ENCODE results near the gene PTPRA. TPM values are rescaled to one million over a fixed set of nuclear protein-coding genes. Genes with fewer than 3 reads are reported as not detected.

The PTPRA gene
- total RNA-seq, 1 experiment from 2014 or later = 47.2 TPM

DNA sequence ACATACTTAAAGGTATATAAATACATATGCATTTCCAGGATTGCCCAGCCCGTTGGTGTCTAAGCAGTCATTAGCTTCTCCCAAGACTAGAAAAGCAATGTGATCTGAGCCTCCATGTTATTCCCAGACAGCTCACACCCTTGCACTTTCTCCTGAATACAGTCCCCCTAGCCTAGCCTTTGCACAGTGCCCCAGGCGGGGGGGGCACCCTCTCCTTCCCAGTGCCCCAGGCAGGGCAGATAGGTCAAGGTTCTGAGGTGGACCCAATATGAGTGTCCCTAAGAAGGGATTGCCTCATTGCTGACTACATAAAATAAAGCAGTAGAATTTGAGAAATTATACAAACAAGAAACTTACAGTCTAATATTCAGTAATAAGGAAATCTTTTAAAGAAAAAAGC is 154.7 kb downstream of the PTPRA start (continued):
- no peak for TF ChIP-seq FOXK1 (CRISPR knock-in tag; IDR thresholded peaks at IDR 0.05)
- TF ChIP-seq FOXP1 (CRISPR knock-in tag; IDR thresholded peaks at IDR 0.05; ENCODE audit: borderline replicate concordance) = no peak
- TF ChIP-seq, protein P1, sequence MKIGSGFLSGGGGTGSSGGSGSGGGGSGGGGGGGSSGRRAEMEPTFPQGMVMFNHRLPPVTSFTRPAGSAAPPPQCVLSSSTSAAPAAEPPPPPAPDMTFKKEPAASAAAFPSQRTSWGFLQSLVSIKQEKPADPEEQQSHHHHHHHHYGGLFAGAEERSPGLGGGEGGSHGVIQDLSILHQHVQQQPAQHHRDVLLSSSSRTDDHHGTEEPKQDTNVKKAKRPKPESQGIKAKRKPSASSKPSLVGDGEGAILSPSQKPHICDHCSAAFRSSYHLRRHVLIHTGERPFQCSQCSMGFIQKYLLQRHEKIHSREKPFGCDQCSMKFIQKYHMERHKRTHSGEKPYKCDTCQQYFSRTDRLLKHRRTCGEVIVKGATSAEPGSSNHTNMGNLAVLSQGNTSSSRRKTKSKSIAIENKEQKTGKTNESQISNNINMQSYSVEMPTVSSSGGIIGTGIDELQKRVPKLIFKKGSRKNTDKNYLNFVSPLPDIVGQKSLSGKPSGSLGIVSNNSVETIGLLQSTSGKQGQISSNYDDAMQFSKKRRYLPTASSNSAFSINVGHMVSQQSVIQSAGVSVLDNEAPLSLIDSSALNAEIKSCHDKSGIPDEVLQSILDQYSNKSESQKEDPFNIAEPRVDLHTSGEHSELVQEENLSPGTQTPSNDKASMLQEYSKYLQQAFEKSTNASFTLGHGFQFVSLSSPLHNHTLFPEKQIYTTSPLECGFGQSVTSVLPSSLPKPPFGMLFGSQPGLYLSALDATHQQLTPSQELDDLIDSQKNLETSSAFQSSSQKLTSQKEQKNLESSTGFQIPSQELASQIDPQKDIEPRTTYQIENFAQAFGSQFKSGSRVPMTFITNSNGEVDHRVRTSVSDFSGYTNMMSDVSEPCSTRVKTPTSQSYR (CRISPR knock-in tag; IDR thresholded peaks at IDR 0.05) = no peak
- TF ChIP-seq EMX1 (CRISPR knock-in tag; IDR thresholded peaks at IDR 0.05) = no peak

DNA sequence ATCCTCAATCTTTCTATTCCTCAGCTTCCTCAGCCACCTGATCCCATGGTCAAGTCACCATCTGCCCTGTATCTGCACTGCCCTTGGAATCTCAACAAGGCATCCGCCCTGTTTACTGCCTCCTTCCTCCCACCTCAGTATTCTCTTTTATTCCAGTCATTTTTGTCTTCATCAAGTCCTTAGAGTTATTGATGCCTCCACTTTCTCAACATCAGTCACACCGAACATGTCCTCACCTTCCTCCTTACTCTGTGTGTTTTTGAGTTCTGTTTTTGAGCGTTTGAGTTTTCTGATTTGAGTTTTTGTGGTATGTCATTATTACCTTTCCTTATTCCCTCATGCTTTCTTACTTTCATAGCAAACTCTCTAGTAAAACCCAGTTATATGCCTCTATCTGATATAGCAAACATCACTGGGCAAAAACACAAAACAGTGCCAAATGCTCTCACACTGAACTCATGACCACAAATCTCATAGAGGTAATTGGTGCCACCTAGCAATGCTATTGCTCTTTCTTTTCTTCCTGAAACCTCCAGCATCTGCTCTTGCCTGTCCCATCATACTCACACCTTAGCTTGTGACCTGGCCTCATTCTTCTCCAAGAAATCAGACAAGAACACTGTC is 158.4 kb downstream of the PTPRA start:
- ChIA-PET POLR2A (no interaction called here), CTCF (no interaction called here)
- H3K27ac Mint-ChIP-seq = no peak overlapping the region
- TF ChIP-seq, protein P2, sequence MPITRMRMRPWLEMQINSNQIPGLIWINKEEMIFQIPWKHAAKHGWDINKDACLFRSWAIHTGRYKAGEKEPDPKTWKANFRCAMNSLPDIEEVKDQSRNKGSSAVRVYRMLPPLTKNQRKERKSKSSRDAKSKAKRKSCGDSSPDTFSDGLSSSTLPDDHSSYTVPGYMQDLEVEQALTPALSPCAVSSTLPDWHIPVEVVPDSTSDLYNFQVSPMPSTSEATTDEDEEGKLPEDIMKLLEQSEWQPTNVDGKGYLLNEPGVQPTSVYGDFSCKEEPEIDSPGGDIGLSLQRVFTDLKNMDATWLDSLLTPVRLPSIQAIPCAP (CRISPR knock-in tag; IDR thresholded peaks at IDR 0.05) = no peak
- no peak for TF ChIP-seq ZBTB21 (CRISPR knock-in tag; IDR thresholded peaks at IDR 0.05; ENCODE audit: borderline replicate concordance)
- H3K4me1 Mint-ChIP-seq = no peaks in the 10 kb centered on the region
- H3K4me3 Mint-ChIP-seq = no peak overlapping the region
- DNase-seq (ENCODE audit: low spot score) (no peak), ATAC-seq (no peak)
- H3K36me3 Mint-ChIP-seq = peaks cover 41% of the 10 kb centered on the region
- no peaks in the 10 kb centered on the region for H3K9me3 Mint-ChIP-seq
- no peaks in the 10 kb centered on the region for H3K27me3 Mint-ChIP-seq (ENCODE audit: low read depth)

DNA sequence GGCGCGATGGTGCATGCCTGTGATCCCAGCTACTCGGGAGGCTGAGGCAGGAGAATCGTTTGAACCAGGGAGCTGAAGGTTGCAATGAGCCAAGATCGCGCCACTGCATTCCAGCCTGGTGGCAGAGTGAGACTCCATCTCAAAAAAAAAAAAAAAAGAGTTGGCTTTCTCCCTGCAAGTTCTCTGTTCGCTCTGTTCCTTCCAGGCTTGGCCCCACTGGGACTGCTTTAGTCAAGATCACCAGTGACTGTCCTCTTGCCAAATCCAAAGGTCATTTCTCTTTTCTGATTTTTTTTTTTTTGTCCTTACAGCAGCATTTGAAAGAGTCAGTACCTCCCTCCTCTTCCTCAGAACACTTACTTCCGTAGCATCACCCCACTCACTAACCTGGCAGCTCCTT is 159.3 kb downstream of the PTPRA start:
- Mint-ChIP-seq H3K4me1 (no peaks in the 10 kb centered on the region), H3K27me3 (ENCODE audit: low read depth) (no peaks in the 10 kb centered on the region), H3K27ac (no peak overlapping the region), H3K36me3 (peaks cover 36% of the 10 kb centered on the region), H3K9me3 (no peaks in the 10 kb centered on the region), H3K4me3 (no peak overlapping the region)
- DNase-seq (ENCODE audit: low spot score) = no peak
- CTCF ChIA-PET = interaction anchor here (0.6 kb wide), 1 partner anchor 10 kb away, joined by 3 read pairs; no protein-coding TSS in a partner anchor
- POLR2A ChIA-PET = no interaction called here
- no peak for ATAC-seq
- TF ChIP-seq, protein P3, sequence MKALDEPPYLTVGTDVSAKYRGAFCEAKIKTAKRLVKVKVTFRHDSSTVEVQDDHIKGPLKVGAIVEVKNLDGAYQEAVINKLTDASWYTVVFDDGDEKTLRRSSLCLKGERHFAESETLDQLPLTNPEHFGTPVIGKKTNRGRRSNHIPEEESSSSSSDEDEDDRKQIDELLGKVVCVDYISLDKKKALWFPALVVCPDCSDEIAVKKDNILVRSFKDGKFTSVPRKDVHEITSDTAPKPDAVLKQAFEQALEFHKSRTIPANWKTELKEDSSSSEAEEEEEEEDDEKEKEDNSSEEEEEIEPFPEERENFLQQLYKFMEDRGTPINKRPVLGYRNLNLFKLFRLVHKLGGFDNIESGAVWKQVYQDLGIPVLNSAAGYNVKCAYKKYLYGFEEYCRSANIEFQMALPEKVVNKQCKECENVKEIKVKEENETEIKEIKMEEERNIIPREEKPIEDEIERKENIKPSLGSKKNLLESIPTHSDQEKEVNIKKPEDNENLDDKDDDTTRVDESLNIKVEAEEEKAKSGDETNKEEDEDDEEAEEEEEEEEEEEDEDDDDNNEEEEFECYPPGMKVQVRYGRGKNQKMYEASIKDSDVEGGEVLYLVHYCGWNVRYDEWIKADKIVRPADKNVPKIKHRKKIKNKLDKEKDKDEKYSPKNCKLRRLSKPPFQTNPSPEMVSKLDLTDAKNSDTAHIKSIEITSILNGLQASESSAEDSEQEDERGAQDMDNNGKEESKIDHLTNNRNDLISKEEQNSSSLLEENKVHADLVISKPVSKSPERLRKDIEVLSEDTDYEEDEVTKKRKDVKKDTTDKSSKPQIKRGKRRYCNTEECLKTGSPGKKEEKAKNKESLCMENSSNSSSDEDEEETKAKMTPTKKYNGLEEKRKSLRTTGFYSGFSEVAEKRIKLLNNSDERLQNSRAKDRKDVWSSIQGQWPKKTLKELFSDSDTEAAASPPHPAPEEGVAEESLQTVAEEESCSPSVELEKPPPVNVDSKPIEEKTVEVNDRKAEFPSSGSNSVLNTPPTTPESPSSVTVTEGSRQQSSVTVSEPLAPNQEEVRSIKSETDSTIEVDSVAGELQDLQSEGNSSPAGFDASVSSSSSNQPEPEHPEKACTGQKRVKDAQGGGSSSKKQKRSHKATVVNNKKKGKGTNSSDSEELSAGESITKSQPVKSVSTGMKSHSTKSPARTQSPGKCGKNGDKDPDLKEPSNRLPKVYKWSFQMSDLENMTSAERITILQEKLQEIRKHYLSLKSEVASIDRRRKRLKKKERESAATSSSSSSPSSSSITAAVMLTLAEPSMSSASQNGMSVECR (CRISPR knock-in tag; IDR thresholded peaks at IDR 0.05; ENCODE audit: borderline replicate concordance) = no peak
- TF ChIP-seq CBFB (CRISPR knock-in tag; IDR thresholded peaks at IDR 0.05; ENCODE audit: low read depth) (no peak), TEAD4 (CRISPR knock-in tag; IDR thresholded peaks at IDR 0.05) (no peak), TP53 (CRISPR knock-in tag; IDR thresholded peaks at IDR 0.05) (no peak), ZNF263 (CRISPR knock-in tag; IDR thresholded peaks at IDR 0.05; ENCODE audit: low read depth) (no peak), ZNF396 (CRISPR knock-in tag; IDR thresholded peaks at IDR 0.05; ENCODE audit: borderline replicate concordance) (no peak), FOXK1 (CRISPR knock-in tag; IDR thresholded peaks at IDR 0.05) (no peak), CREB1 (CRISPR knock-in tag; IDR thresholded peaks at IDR 0.05) (no peak), ZNF416 (CRISPR knock-in tag; IDR thresholded peaks at IDR 0.05) (no peak)
- TF ChIP-seq, protein P4, sequence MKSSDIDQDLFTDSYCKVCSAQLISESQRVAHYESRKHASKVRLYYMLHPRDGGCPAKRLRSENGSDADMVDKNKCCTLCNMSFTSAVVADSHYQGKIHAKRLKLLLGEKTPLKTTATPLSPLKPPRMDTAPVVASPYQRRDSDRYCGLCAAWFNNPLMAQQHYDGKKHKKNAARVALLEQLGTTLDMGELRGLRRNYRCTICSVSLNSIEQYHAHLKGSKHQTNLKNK (CRISPR knock-in tag; IDR thresholded peaks at IDR 0.05) = no peak
- TF ChIP-seq, protein P5, sequence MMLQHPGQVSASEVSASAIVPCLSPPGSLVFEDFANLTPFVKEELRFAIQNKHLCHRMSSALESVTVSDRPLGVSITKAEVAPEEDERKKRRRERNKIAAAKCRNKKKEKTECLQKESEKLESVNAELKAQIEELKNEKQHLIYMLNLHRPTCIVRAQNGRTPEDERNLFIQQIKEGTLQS (CRISPR knock-in tag; conservative IDR thresholded peaks at IDR 0.05) = no peak
- TF ChIP-seq, protein P6, sequence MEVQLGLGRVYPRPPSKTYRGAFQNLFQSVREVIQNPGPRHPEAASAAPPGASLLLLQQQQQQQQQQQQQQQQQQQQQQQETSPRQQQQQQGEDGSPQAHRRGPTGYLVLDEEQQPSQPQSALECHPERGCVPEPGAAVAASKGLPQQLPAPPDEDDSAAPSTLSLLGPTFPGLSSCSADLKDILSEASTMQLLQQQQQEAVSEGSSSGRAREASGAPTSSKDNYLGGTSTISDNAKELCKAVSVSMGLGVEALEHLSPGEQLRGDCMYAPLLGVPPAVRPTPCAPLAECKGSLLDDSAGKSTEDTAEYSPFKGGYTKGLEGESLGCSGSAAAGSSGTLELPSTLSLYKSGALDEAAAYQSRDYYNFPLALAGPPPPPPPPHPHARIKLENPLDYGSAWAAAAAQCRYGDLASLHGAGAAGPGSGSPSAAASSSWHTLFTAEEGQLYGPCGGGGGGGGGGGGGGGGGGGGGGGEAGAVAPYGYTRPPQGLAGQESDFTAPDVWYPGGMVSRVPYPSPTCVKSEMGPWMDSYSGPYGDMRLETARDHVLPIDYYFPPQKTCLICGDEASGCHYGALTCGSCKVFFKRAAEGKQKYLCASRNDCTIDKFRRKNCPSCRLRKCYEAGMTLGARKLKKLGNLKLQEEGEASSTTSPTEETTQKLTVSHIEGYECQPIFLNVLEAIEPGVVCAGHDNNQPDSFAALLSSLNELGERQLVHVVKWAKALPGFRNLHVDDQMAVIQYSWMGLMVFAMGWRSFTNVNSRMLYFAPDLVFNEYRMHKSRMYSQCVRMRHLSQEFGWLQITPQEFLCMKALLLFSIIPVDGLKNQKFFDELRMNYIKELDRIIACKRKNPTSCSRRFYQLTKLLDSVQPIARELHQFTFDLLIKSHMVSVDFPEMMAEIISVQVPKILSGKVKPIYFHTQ (CRISPR knock-in tag; IDR thresholded peaks at IDR 0.05) = no peak
- TF ChIP-seq, protein P7, sequence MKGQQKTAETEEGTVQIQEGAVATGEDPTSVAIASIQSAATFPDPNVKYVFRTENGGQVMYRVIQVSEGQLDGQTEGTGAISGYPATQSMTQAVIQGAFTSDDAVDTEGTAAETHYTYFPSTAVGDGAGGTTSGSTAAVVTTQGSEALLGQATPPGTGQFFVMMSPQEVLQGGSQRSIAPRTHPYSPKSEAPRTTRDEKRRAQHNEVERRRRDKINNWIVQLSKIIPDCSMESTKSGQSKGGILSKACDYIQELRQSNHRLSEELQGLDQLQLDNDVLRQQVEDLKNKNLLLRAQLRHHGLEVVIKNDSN (CRISPR knock-in tag; IDR thresholded peaks at IDR 0.05) = no peak
- TF ChIP-seq, protein P8, sequence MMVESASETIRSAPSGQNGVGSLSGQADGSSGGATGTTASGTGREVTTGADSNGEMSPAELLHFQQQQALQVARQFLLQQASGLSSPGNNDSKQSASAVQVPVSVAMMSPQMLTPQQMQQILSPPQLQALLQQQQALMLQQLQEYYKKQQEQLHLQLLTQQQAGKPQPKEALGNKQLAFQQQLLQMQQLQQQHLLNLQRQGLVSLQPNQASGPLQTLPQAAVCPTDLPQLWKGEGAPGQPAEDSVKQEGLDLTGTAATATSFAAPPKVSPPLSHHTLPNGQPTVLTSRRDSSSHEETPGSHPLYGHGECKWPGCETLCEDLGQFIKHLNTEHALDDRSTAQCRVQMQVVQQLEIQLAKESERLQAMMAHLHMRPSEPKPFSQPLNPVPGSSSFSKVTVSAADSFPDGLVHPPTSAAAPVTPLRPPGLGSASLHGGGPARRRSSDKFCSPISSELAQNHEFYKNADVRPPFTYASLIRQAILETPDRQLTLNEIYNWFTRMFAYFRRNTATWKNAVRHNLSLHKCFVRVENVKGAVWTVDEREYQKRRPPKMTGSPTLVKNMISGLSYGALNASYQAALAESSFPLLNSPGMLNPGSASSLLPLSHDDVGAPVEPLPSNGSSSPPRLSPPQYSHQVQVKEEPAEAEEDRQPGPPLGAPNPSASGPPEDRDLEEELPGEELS (CRISPR knock-in tag; IDR thresholded peaks at IDR 0.05) = no peak

Data from WTC11 (cell line).